HG02852 (cell line): ENCODE results near the gene PTGIS.

Experiments
- ATAC-seq: cut with Tn5 transposase; IDR thresholded peaks from one replicate; pipeline ENCODE4 v1.9.1; 2021; ENCODE audit warnings: mild to moderate bottlenecking, moderate library complexity; ENCODE audit not compliant: unreplicated experiment

The PTGIS gene

GRCh38 chr20:49503176-49503575 is 64.8 kb downstream of the PTGIS start:
- no peak for ATAC-seq

DNA sequence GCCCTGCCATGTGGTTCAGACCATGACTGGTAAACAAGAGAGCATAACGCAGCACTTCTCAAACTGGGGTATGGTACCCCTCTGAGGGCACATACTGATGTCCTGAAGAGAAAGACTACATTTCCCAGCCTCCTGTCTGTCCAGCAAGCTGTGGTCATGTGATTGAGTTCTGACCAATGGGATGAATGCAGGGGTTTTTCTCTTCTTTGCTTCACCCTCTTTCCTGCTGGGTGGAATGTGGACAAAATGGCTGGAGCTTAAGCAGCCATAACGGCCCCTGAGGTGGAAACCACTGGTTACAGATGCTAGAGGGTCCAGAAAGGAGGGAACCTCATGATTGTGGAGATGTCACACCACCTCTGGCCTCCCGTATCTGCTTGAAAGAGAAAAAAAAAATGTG is 66.0 kb downstream of the PTGIS start:
- no peak for ATAC-seq

DNA sequence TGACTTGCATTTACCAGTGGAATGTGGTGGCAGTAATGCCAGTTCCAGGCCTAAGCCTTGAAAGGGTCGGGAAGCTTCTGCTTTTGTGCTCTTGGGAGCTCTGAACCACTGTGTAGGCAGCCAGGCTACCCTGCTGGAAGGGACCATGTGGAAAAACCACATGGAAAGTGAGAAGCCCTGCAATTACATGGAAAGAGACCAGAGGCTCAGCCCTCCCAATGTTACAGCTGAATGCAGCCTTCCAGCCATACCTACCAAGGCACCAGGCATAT is 70.6 kb downstream of the PTGIS start:
- no peak for ATAC-seq

DNA sequence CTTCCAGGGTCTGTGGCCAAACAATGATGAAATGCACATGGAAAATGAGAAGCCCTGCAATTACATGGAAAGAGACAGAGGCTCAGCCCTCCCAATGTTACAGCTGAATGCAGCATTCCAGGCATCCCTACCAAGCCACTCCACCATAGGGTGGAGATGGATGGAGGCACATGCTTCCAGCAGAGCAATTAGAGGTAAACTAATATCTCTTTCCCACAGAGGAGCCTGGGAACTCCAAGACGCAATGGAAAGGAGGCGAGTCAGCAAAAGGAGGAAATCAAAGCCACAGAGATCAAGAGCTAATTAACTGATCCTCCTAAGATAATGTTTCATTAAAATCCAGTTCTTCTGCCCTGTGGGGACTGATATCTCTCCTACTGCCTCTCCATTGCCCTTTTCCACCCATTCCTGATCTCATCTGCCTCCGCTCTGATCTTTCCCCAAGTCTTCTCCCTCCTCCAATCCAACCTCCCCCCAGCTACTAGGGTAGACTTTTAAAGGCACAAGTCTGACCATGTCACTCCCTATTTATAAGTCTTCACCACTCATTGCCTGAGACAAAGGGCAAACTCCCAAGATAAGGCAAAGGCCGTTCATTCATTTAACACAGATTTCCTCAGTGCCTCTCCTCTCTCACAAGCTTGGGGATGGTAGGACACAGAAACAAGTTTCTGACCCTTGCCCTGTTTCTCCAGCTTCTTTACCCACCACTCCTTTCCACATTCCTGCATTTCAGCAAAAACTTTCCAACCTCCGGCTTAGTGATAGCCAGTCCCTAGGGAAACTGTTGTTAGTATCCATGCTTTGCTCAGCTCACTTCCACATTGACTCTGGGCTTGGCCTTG is 71.2 kb downstream of the PTGIS start:
- no peak for ATAC-seq

- no peak for ATAC-seq
Observed at GRCh38 chr20:49496043-49496442, 71.9 kb downstream of the PTGIS start.

- ATAC-seq = no peak
Observed at GRCh38 chr20:49490689-49491088, 77.2 kb downstream of the PTGIS start.

DNA sequence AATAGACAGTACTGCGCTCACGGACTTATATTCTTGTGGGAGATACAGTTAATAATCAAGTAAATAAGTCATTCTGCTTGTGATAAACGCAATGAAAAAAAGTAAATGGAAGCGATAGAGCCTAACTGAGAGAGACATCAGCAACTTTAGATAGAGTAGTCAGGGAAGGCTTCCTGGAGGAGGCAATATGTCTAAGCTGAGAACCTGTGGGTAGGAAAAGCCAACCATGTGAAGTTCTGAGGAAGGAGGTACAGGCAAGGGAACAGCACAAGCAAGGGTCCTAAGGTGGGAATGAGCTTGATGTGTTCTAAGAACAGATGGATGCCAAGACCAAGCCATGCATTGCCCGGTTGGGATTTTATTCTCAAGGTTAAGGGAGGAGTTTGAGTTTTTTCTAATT is 78.2 kb downstream of the PTGIS start:
- no peak for ATAC-seq

DNA sequence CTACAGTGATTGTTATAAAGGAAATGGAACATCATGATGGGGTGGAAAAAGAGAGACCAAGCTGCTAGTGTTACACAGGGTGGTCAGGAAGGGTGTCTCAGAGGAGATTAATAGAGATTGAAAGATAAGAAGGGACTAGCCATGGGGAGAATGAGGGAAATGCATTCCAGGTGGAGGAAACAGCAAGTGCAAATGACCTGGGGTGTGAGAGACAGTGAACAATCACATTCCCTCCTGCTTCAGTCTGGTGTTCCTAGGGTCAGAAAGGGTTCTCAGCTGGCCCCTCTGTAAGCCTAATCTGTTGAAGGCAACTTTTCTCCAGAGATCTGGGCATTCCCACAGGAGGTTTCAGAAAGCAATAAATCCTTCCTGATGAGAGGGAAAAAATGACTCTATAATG is 81.9 kb downstream of the PTGIS start:
- ATAC-seq = no peak

GRCh38 chr20:49485563-49485962 is 82.4 kb downstream of the PTGIS start:
- no peak for ATAC-seq

- no peak for ATAC-seq
Observed at GRCh38 chr20:49484180-49485140, 83.5 kb downstream of the PTGIS start.

DNA sequence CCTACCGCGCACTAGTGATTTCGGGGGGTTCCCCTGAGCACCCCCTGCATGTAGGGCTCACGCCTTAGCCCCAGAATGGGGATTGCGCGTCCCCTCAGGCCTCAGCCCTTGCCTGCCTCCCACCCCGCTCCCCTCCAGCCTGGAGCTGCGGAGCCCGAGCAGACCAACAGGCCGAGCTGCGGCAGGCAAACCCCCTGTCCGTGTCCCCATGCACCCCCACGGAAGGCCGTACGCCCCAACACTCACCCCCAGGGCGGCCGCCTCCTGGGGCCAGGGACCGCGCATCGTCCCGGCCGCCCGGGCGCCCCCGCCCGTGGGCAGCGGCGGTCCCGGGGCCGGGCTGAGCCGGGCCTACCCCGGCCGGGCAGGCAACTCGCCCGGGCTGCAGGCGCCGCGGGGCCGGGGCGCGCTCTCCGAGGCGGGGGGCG is 84.2 kb downstream of the PTGIS start:
- no peak for ATAC-seq

GRCh38 chr20:49483018-49483695 is 84.8 kb downstream of the PTGIS start:
- no peak for ATAC-seq

DNA sequence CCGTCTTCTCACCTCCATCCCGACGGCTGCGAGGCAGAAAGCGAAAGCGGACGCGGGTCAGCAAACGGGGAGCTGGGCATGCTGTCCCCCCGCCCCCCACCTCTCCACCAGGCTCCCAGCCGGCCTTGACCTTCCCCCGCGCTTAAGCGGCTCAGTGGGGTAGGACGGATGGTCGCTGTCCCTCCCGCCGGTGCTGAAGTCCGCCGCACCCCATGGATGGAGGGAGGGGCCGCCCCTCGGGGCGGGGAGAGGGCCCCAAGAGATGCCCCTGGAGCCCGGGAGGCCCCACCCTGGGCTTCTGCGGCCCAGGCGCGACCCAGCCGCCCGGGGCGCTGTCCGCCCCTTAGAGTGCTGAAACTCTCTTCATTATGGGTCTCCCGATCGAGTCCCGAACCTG is 85.3 kb downstream of the PTGIS start, which contains the start of gene KCNB1:
Gene KCNB1, minus strand, starts transcription at position 48 of the 397 bp plus-strand sequence. CDS start 188 bp downstream, outside the sequence.
- ATAC-seq = no peak

GRCh38 chr20:49482173-49482572 is 85.8 kb downstream of the PTGIS start:
- no peak for ATAC-seq

DNA sequence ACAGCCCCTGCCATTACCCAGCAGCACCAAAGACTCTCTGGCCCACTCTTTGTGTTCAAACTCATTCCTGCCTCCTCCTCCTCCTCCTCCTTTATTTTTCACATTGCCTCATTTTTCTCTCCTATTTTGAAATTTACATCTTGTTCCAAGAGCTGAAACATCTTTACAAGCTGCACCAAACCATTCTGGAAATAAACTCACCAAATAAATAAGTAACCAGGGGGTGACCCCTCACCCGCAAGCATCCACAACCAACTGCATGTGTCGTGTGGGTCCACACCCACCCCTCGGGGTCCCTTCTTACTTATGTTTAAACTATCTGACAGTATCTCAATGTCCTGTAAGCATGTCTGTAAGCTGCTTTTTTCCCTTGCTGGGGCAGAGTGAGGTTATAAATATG is 86.8 kb downstream of the PTGIS start:
- ATAC-seq = no peak

DNA sequence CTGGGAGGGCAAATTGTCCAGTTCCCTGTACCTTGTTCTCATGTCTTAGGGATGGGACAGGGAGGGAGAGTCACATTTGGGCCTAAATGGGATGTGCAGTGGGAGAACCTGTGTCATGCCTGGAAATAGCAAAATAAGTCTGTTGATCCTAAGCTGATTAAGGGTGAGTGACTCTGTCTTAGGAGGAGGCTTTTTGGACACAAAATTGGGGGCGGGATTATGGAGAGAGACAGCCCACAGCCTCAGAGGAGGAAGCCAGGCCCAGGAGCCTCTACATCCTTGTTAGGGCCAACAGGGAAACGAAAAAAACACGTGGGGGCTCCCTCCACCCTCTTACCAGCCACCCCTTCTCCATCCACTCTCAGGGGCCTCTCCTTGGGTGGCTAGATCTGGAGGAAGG is 87.7 kb downstream of the PTGIS start:
- ATAC-seq = no peak

DNA sequence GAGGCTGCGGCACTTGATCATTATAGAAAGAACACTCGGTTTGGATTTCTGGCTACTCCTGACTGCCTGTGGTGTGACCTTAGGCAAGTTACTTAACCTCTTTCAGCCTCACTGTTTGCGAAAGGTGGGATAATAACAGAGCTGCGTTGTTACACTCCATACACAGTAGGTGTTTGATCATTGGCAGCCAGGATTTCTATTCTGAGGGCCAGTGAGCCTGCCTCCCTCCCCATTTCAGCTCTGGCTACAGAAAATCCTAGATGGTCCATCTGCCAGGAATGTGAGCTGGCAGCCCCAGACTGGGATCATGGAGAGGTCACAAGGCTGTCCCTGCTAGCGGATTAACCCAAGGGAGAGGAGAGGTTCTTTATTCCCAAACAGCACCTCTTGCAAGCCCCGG is 88.2 kb downstream of the PTGIS start:
- no peak for ATAC-seq

DNA sequence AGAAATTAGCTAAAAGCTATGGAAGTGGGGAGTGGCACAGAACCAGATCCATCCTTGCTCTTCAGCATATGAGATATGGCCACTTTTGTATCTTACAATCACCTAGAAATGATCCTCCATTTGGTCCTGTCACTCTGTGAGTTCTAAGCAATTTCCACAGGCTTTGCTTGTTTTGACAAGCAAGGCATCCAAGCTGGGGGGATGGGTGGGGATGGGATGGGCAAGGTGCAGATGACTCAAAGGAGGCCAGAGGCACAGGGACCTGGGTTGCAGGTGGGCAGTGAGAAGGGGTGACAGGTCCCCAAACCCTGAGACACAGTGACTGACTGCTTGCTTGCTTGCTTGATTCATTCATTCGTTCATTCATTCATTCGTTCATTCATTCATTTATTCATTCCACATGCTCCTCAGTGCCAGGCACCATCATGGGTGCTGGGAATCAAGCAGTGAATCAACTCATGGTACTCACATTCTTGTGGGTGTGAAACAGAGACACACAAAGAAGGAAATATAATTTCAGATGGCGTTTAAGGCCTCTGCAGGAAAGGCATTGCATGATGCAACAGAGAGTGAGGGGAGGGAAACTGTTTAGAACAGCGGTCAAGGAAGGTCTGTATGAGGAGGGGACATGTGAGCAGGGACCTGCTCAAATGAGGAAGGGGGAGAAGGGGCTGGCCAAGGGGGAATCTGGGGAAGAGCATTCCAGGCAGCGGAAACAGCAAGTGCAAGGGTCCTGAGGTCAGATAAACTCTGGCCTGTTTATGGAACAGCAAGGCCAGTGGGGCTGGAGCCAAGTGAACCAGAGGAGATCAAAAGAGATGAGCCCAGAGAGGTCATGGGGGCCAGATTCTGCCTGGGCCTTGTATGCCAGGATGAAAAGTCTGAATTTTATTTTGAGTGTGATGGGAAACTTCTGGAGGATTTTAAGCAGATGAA is 88.9 kb downstream of the PTGIS start:
- no peak for ATAC-seq

DNA sequence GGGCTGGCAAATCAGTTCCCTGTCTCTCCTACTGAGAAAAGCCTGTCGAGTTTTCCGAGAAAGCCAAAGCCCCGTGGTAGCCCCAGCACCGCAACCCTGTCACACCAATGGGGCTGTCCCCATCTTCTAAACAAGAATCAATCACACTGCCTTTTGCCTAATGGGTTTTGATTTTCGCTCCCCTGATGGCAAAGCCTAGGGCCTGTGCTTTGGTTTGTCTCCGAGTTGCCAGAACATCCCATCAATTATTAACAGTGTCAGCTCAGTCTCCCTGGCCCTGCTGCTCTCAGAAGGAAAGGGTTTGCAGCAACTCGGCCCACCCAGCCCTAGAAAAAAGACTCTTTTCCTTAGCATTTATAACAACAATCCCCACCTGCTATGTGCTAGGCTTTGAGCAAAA is 89.7 kb downstream of the PTGIS start:
- no peak for ATAC-seq

GRCh38 chr20:49477200-49477599 is 90.7 kb downstream of the PTGIS start:
- ATAC-seq = no peak
